GM19463 (cell line): ENCODE measurements around the gene RPL12.
"Not testable (repeated sequence)": the region's sequence is repeated elsewhere in the genome, so short reads cannot be mapped to it uniquely, and the experiment has no call there.

Experiments used
- ATAC-seq: cut with Tn5 transposase; IDR thresholded peaks from one replicate; pipeline ENCODE4 v1.9.1; 2021; ENCODE audit warnings: mild to moderate bottlenecking, moderate library complexity; ENCODE audit not compliant: unreplicated experiment

Gene RPL12

DNA sequence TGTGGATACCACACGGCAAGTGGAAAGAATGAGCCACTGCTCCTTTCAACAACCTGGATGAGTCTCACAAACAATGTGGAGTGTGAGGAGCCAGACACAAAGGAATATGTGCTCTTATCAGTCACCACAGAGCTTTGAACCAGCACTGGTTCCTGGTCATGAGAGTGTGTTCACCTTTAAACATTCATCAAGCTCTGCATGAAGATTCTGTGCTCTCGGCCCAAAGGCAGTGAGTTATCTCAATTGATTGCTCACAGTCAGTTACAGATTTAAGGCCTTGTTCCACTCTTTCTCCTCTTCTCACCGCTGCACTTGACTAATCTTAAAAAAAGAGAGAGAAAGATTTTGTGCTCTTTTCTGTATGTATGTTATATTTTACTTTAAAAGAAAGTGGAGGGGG, 19.5 kb upstream of the RPL12 start:
- ATAC-seq, result no peak

- ATAC-seq, result no peak
Measured at GRCh38 chr9:127467621-127468020, 16.4 kb upstream of the RPL12 start.

DNA sequence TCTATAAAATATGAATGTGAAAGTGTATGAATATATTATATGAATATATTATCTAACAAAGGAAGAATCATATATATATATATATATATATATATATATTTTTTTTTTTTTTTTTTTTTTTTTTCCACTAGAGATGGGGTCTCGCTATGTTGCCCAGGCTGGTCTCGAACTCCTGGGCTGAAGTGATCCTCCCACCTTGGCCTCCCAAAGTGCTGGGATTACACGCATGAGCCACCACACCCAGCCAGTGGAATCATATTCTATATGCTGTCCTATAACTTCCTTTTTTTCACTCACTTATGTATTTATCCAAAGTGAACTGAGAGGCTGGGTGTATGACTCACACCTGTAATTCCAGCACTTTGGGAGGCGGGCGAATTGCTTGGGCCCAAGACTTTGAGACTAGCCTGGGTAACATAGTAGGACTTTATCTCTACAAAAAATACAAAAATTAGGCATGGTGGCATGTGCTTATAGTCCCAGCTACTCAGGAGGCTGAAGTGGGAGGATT, 15.3 kb upstream of the RPL12 start:
- not testable (repeated sequence) for ATAC-seq

DNA sequence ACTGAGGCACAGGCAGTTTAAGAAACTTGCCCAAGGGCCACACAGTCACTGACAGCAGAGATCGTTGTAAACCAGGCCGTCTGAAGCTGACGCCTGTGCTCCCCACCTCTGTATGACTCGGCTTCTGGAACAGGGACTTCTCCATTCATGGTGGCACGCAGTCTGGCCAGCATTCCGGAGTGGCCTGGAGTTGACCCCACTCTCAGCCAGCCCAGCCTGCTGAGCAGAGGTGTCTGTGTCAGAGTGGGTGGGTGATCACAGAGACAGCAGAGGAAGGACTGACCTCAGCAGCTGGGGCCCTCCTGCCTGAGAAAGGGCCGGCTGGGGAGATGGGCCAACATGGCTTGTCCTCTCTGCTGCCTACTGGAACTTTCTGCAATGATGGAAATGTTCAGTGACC, 12.7 kb upstream of the RPL12 start:
- ATAC-seq, result no peak

GRCh38 chr9:127463382-127463781, 12.2 kb upstream of the RPL12 start:
- ATAC-seq, result no peak

GRCh38 chr9:127458921-127459320, 7.7 kb upstream of the RPL12 start:
- ATAC-seq, result no peak

- no peak for ATAC-seq
Measured at GRCh38 chr9:127457191-127457878, 6.1 kb upstream of the RPL12 start.

- ATAC-seq, result no peak
Measured at GRCh38 chr9:127455324-127455992, 4.3 kb upstream of the RPL12 start.

GRCh38 chr9:127452691-127453090, 1.5 kb upstream of the RPL12 start:
- ATAC-seq, result no peak

DNA sequence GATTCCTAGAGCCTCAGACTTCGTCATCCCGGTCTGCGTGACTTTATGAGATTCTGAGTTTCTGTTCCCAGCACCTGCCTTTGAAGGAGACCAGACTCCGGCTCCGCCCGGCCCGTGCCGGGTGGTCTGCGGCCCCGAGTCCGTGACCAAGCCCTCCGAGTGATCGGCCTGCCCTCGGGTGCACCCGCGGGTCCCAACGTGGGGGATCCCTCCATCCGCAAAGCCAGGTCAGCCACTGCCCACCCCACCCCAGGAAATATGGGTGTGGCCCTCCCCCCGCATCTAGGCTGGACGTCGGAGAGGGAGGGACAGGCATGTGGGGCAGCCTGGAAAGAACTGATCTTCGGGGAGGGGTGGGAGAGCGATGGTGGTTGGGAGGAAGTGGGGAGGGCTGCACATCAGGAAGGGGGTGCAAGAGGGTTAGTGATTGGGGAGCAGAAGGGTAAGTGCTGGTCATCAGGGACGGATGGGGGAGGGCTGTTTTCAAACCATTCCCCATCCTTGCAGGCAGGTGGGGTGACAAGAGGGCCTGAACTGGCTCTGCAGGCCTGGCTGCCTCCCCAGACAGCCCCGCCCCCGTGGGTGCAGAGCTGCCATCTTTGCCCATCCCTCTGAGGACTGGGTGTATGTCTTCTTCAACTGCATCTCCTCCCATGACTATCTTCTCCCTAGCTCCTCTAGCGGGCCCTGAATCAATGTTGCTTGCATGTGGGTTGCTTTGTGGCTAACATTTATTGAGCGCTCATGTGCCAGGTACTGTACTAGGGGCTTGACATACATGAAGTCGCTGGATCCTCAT, 851 bp upstream of the RPL12 start:
- no peak for ATAC-seq

DNA sequence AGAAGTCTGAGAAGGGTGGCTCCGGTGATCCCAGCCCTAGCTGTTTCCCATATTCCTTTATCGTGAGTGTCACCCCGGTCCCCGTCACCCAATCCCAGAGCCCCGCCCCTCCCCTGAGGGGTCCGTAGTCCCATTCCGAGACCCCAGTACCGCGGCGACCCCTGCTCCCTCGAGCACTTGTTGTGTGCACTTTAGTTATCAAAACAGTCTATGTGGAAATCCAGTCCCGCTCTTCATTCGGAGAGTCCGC, 327 bp upstream of the RPL12 start:
- no peak for ATAC-seq

DNA sequence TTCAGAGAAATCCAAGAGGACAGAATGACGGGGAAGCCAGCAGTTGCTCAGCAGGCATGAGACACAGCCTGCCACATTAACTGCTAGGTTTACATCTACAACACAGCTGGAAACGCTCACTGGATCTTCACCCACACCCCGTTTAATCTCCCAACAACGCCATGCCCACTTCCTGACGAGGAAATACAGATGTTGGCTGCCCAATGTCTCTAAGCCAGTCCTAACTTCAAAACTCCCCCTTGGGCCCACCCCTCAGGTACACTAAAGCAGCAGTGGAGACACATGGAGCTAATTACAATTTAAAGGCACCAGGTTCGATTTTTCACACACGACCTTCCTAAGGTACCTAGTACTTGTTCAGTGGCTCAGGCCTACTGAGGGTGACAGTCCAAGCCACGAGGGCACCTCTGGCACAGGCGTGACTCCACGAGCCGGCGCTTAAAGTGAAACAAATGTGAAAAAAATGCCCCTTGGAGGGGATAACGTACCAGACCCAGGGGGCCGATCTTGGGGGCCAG, 904 bp downstream of the RPL12 start:
- no peak for ATAC-seq

DNA sequence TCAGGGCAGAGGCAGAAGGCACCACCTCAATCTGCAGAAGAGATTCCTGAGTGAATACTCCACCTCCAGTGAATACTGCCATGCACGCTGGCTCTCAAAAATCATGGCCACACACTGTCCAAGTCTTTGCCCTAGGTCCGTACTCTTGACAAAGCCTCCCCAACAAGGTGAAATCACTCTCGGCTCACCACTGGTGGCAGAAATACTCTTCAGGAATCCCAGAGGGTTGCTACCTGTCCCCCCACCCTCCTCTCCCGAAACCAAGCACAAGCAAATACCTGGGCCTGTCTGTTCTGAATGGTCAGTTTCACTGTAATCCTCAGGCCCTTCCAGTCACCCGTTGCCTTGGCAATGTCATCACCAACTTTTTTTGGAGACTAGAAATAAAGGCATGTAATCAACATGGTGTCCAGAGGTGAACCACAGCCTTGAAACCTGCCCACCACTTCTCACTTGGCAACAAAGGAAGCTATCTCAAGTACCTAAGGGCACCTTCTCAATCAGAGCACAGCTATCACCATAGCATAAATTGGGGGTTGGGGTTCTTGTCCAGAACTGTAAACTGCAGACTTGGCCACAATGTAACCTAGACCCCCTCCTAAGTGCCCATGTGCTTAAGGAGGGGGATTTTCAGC, 1.8 kb downstream of the RPL12 start:
- no peak for ATAC-seq

GRCh38 chr9:127448112-127448805, 2.9 kb downstream of the RPL12 start:
- no peak for ATAC-seq

GRCh38 chr9:127447416-127448111, 3.6 kb downstream of the RPL12 start:
- ATAC-seq, result no peak

- ATAC-seq, result no peak
Measured at GRCh38 chr9:127446713-127447415, 4.3 kb downstream of the RPL12 start.

DNA sequence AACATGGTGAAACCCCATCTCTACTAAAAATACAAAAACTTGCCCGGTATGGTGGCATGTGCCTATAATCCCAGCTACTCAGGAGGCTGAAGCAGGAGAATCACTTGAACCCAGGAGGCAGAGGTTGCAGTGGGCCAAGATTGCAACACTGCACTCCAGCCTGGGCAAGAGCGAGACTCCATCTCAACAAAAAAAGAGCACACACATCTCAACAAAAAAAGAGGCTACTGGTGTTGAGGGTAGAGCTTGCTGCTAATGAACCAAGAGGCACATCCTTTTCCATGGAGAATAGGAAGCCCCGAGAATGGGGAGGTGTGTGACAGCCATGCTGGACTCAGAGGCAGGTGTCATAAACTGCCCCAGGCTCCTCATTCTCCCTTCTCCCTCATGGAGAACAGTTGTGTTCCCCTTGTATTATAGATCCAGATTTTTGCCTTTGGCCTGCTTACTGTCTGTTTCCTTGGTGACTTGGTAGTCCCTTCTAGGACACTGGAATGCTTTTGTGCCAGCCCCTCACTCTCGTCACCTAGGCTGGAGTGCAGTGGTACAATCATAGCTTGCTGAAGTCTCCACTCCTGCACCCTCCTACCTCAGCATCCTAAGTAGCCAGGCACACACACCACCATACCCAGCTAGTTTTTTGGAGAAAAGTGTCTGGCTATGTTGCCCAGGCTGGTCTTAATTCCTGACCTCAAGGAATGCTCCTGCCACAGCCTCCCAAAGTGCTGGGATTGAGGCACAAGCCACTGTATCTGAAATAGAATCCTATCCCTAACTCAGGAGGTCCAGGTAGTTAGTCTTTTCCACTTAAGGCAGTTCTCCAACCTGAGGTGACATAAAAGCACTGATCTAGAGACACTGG, 5.1 kb downstream of the RPL12 start:
- ATAC-seq, result no peak
